Measurements from ENCODE around the gene BICC1.

The BICC1 gene

GRCh38 chr10:58546722-58547445 is 34.2 kb downstream of the BICC1 start:
- no peak for DNase-seq (ENCODE audit: low read depth)
- TF ChIP-seq, protein P1, sequence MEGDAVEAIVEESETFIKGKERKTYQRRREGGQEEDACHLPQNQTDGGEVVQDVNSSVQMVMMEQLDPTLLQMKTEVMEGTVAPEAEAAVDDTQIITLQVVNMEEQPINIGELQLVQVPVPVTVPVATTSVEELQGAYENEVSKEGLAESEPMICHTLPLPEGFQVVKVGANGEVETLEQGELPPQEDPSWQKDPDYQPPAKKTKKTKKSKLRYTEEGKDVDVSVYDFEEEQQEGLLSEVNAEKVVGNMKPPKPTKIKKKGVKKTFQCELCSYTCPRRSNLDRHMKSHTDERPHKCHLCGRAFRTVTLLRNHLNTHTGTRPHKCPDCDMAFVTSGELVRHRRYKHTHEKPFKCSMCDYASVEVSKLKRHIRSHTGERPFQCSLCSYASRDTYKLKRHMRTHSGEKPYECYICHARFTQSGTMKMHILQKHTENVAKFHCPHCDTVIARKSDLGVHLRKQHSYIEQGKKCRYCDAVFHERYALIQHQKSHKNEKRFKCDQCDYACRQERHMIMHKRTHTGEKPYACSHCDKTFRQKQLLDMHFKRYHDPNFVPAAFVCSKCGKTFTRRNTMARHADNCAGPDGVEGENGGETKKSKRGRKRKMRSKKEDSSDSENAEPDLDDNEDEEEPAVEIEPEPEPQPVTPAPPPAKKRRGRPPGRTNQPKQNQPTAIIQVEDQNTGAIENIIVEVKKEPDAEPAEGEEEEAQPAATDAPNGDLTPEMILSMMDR (IDR thresholded peaks at IDR 0.05; ENCODE audit: insufficient read depth, low read depth, low read length, missing control alignments): no peak
- no peak overlapping the region for H3K4me3 ChIP-seq (ENCODE audit: low read depth, low read length)

DNA sequence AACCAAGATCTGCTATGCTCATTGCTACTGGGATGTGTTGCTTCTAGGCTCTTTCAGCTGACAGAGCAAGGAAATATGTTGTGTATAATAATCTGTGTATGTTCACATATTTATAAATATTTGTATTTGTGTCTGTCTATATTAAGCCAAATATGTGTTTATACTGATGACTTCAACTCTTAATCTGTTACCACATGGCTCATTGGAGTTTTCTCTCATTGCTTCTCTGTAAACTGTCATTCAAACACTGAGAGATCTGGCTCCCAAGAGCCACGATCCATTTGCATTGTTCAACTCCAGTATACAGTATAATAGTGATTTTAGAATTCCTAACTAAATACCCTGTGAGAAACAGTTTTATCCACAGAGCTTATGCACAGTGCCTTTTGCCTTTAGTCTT is 35.3 kb downstream of the BICC1 start:
- TF ChIP-seq, protein P1 (IDR thresholded peaks at IDR 0.05; ENCODE audit: insufficient read depth, low read depth, low read length, missing control alignments): no peak
- H3K4me3 ChIP-seq (ENCODE audit: low read depth, low read length): no peak overlapping the region
- DNase-seq (ENCODE audit: low read depth): no peak

GRCh38 chr10:58554316-58554715 is 41.6 kb downstream of the BICC1 start:
- TF ChIP-seq, protein P1 (IDR thresholded peaks at IDR 0.05; ENCODE audit: insufficient read depth, low read depth, low read length, missing control alignments): no peak
- no peak overlapping the region for H3K4me3 ChIP-seq (ENCODE audit: low read depth, low read length)
- DNase-seq (ENCODE audit: low read depth): no peak

GRCh38 chr10:58555170-58555929 is 42.7 kb downstream of the BICC1 start:
- H3K4me3 ChIP-seq (ENCODE audit: low read depth, low read length): no peak overlapping the region
- TF ChIP-seq, protein P1 (IDR thresholded peaks at IDR 0.05; ENCODE audit: insufficient read depth, low read depth, low read length, missing control alignments): no peak
- DNase-seq (ENCODE audit: low read depth): no peak

- no peak overlapping the region for H3K4me3 ChIP-seq (ENCODE audit: low read depth, low read length)
- TF ChIP-seq, protein P1 (IDR thresholded peaks at IDR 0.05; ENCODE audit: insufficient read depth, low read depth, low read length, missing control alignments): no peak
- no peak for DNase-seq (ENCODE audit: low read depth)
Observed at GRCh38 chr10:58555930-58556311, 43.2 kb downstream of the BICC1 start.

DNA sequence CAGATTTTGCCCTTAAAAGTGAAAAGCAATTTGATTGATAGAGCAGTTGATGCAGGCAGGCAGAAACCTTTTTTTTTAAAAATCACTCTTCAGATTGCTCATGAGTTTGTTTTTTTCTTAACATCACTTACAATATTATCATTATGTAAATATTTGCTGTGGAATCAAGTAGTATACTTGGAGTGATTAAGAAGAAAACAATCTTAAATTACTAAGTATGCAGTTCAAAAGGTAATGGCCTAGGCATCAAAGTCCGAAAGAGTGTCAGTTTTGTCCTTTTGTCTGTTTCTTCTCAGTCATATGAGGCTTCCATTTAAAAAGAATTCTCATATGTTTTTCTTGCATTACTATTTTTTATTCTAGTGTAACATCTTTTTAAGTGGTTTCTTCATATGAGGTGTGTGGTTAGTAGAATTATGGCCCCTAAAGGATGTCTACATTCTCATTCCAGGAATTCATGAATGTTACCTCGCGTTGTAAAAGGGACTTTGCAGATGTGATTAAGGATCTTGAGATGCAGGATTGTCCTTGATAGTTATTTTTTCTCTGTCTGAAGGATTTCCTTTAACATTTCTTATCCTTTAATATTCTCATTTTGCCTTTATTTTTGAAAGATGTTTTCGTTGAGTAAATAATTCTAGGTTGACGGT is 44.0 kb downstream of the BICC1 start:
- no peak for DNase-seq (ENCODE audit: low read depth)
- TF ChIP-seq, protein P1 (IDR thresholded peaks at IDR 0.05; ENCODE audit: insufficient read depth, low read depth, low read length, missing control alignments): no peak
- no peak overlapping the region for H3K4me3 ChIP-seq (ENCODE audit: low read depth, low read length)
